Left lobe of liver (tissue), 2 donors: Measurements from ENCODE around the gene MAPKAP1. TPM values are rescaled to one million over a fixed set of nuclear protein-coding genes. Genes with fewer than 3 reads are reported as not detected.

ENCODE experiments used
- ATAC-seq: fragments of 200-7000 bp; cut with Tn5 transposase; one replicate; pipeline ENCODE4 v1.9.1; 2020; ENCODE audit warnings: mild to moderate bottlenecking, moderate library complexity
- DNase-seq: peaks from one replicate; pipeline ENCODE4 v3.0.0-alpha.2; 2020; ENCODE audit warnings: low spot score
- total RNA-seq: library from RNA; stranded (reverse); gene quantifications from one replicate; pipeline ENCODE4 v1.2.1, GENCODE V29; 2021
- donor health status: DM: no; HTN: no; CAD: no; lungs with moderate emphysema.
- donor health status: DM: no; HTN: yes; CAD: no.

Gene MAPKAP1
- total RNA-seq, 1 donor from 2014 or later: 42.4 TPM

- no peak for DNase-seq
- ATAC-seq: no peak
Observed at GRCh38 chr9:125519734-125520133, 187.3 kb downstream of the MAPKAP1 start.

- ATAC-seq (no peak), DNase-seq (no peak)
Observed at GRCh38 chr9:125517577-125517976, 189.4 kb downstream of the MAPKAP1 start.

GRCh38 chr9:125515983-125516940 is 190.7 kb downstream of the MAPKAP1 start:
- DNase-seq (no peak), ATAC-seq (no peak)

GRCh38 chr9:125515281-125515680 is 191.7 kb downstream of the MAPKAP1 start:
- DNase-seq (no peak), ATAC-seq (peak; percentile 11)

GRCh38 chr9:125514468-125514867 is 192.5 kb downstream of the MAPKAP1 start:
- no peak for ATAC-seq

GRCh38 chr9:125513668-125514413 is 193.2 kb downstream of the MAPKAP1 start:
- peak; percentile 54 for DNase-seq
- ATAC-seq: peak; percentile 91

More at GRCh38 chr9:125514468-125514867, 192.5 kb downstream of the MAPKAP1 start:
- no peak for DNase-seq

- ATAC-seq (peak; percentile 9), DNase-seq (no peak)
Observed at GRCh38 chr9:125513303-125513667, 193.7 kb downstream of the MAPKAP1 start.

- no peak for DNase-seq
- no peak for ATAC-seq
Observed at GRCh38 chr9:125511789-125512660, 195.0 kb downstream of the MAPKAP1 start.

GRCh38 chr9:125510980-125511379 is 196.0 kb downstream of the MAPKAP1 start:
- no peak for DNase-seq
- no peak for ATAC-seq

- no peak for DNase-seq
- ATAC-seq: peak; percentile 16
Observed at GRCh38 chr9:125509476-125509875, 197.5 kb downstream of the MAPKAP1 start.

- DNase-seq (no peak), ATAC-seq (no peak)
Observed at GRCh38 chr9:125508249-125508648, 198.8 kb downstream of the MAPKAP1 start.

- DNase-seq (no peak), ATAC-seq (no peak)
Observed at GRCh38 chr9:125507226-125507625, 199.8 kb downstream of the MAPKAP1 start.

GRCh38 chr9:125505988-125506438 is 201.0 kb downstream of the MAPKAP1 start:
- DNase-seq (no peak), ATAC-seq (no peak)

- no peak for ATAC-seq
- no peak for DNase-seq
Observed at GRCh38 chr9:125504616-125505015, 202.4 kb downstream of the MAPKAP1 start.

- no peak for ATAC-seq
- DNase-seq: no peak
Observed at GRCh38 chr9:125497906-125498305, 209.1 kb downstream of the MAPKAP1 start.

- ATAC-seq (no peak), DNase-seq (no peak)
Observed at GRCh38 chr9:125497478-125497877, 209.5 kb downstream of the MAPKAP1 start.

GRCh38 chr9:125496313-125496834 is 210.6 kb downstream of the MAPKAP1 start:
- DNase-seq: no peak
- no peak for ATAC-seq

GRCh38 chr9:125495172-125496119 is 211.6 kb downstream of the MAPKAP1 start:
- ATAC-seq: no peak
- DNase-seq: no peak

GRCh38 chr9:125494653-125494915 is 212.4 kb downstream of the MAPKAP1 start:
- no peak for ATAC-seq

More at GRCh38 chr9:125494653-125494915, 212.4 kb downstream of the MAPKAP1 start:
- no peak for DNase-seq
